HepG2 (cell line): ENCODE results near the gene CST3. TPM values are rescaled to one million over a fixed set of nuclear protein-coding genes. Genes with fewer than 3 reads are reported as not detected.

Source experiments
- ATAC-seq: fragments of 200-7000 bp; cut with Tn5 transposase; 3 replicates; pipeline ENCODE4 v1.9.1; 2020; ENCODE audit warnings: mild to moderate bottlenecking, moderate library complexity
- BruUV-seq: library from RNA; stranded (reverse); fragments of 400-500 nt; replicated peaks from 2 replicates; lab custom pipeline; 2021; lab: Mats Ljungman, UMichigan
- CTCF ChIA-PET: fragments of 300-600 bp; formaldehyde crosslinking; extraction: SDS; loops from one replicate; lab custom pipeline; 2021; ENCODE audit warnings: low total read pairs, inconsistent platforms, low intra/inter-chr PET ratio; lab: Yijun Ruan, JAX
- POLR2A ChIA-PET: fragments of 350-600 bp; sonication (Branson Sonifier 250); formaldehyde crosslinking; loops from one replicate; lab custom pipeline; 2020; ENCODE audit warnings: antibody characterized with exemption, inconsistent platforms; lab: Yijun Ruan, JAX
- DNase-seq: peaks from one replicate; pipeline ENCODE4 v3.0.0-alpha.2; 2015; ENCODE audit warnings: low spot score
- FAIRE-seq: peaks from 3 replicates; lab custom pipeline; 2011; peaks lifted over from hg19 to GRCh38; lab: Jason Lieb, UNC
- H2AFZ ChIP-seq: one replicate; pipeline ENCODE4 v1.6.1; 2011; ENCODE audit warnings: low read length, inconsistent platforms
- H3K27ac ChIP-seq: fragments of 300-600 bp; 3 replicates; pipeline ENCODE4 v1.8.0; 2011; ENCODE audit warnings: mixed run types, mild to moderate bottlenecking, mixed read lengths, low read length, inconsistent platforms; ENCODE audit not compliant: insufficient read depth; ENCODE audit errors: extremely low read length
- H3K27me3 ChIP-seq, 2 experiments: fragments of 200-600 bp in 1 of 2; 2 replicates in 1 of 2; 3 replicates in 1 of 2; pipeline versions ENCODE4 v1.6.0 to v1.8.0; 2011; ENCODE audit warnings: low read length in 2 of 2, mild to moderate bottlenecking in 2 of 2, moderate library complexity in 2 of 2, inconsistent platforms in 1 of 2; ENCODE audit not compliant: insufficient read depth in 2 of 2, control insufficient read depth in 1 of 2
- H3K36me3 ChIP-seq, 2 experiments: fragments of 200-600 bp in 1 of 2; replicated peaks in 1 of 2; 2 replicates in 1 of 2; 3 replicates in 1 of 2; pipeline versions ENCODE4 v1.5.1 to v1.8.0; 2011; ENCODE audit warnings: low read length in 2 of 2, inconsistent platforms in 1 of 2; ENCODE audit not compliant: insufficient read depth in 2 of 2, control insufficient read depth in 1 of 2
- H3K4me1 ChIP-seq: 2 replicates; pipeline ENCODE4 v1.5.1; 2012; ENCODE audit warnings: low read length, inconsistent platforms; ENCODE audit not compliant: insufficient read depth
- H3K4me2 ChIP-seq: 2 replicates; pipeline ENCODE4 v1.6.0; 2011; ENCODE audit warnings: low read depth, low read length, inconsistent platforms
- H3K4me3 ChIP-seq, 3 experiments: fragments of 200-600 bp in 1 of 3; sonication (generic), shearing (Covaris generic) in 1 of 3; replicated peaks in 1 of 3; 2 replicates each; pipeline ENCODE4 v1.5.1; 2011 to 2016; ENCODE audit warnings: low read length in 3 of 3, inconsistent platforms in 2 of 3, low read depth in 2 of 3, mild to moderate bottlenecking in 2 of 3, control low read depth in 1 of 3, mixed read lengths in 1 of 3; ENCODE audit not compliant: insufficient read depth in 1 of 3
- H3K79me2 ChIP-seq: one replicate; pipeline ENCODE4 v1.6.1; 2011; ENCODE audit warnings: low read length, inconsistent platforms; ENCODE audit not compliant: insufficient read depth
- H3K9ac ChIP-seq: 2 replicates; pipeline ENCODE4 v1.6.0; 2011; ENCODE audit warnings: mild to moderate bottlenecking, low read depth, low read length, inconsistent platforms; ENCODE audit not compliant: insufficient read depth
- H3K9me3 ChIP-seq: 2 replicates; pipeline ENCODE4 v1.5.1; 2012; ENCODE audit warnings: mild to moderate bottlenecking, low read length
- H4K20me1 ChIP-seq: 2 replicates; pipeline ENCODE4 v1.6.0; 2011; ENCODE audit warnings: inconsistent platforms, mild to moderate bottlenecking, low read length, moderate library complexity; ENCODE audit not compliant: insufficient read depth
- MZF1 ChIP-seq: sonication (generic); formaldehyde crosslinking; IDR thresholded peaks from 2 replicates; pipeline ENCODE4 v1.8.1; 2023; ENCODE audit warnings: mild to moderate bottlenecking, missing genetic modification reagents, borderline replicate concordance
- NFYB ChIP-seq: sonication (generic); formaldehyde crosslinking; IDR thresholded peaks from 2 replicates; pipeline ENCODE4 v1.4.0; 2020; ENCODE audit warnings: missing genetic modification reagents
- NR1H2 ChIP-seq: sonication (generic); formaldehyde crosslinking; IDR thresholded peaks from 2 replicates; pipeline ENCODE4 v1.8.1; 2022; ENCODE audit warnings: low read depth, missing genetic modification reagents, borderline replicate concordance
- SIN3B ChIP-seq: fragments of 150-350 bp; IDR thresholded peaks from 2 replicates; pipeline ENCODE4 v1.6.1; 2014; ENCODE audit warnings: low read length
- ZBTB8A ChIP-seq: sonication (generic); formaldehyde crosslinking; IDR thresholded peaks from 2 replicates; pipeline ENCODE4 v1.4.0; 2020; ENCODE audit warnings: mild to moderate bottlenecking, low read depth, missing genetic modification reagents, borderline replicate concordance
- ZNF878 ChIP-seq: sonication (generic); formaldehyde crosslinking; IDR thresholded peaks from 2 replicates; pipeline ENCODE4 v1.8.1; 2023; ENCODE audit warnings: mild to moderate bottlenecking, missing genetic modification reagents, moderate library complexity
- WGBS: methylation state at CpG from one replicate; pipeline ENCODE4 v1.1.6; 2017; ENCODE audit warnings: low lambda C conversion rate; 5-methylcytosine and 5-hydroxymethylcytosine counted together
- in situ Hi-C: cut with HindIII; loops from 2 replicates; pipeline ENCODE4 v1.10.0; 2017; ENCODE audit warnings: low pct_unique_long_range_greater_than_20kb; ENCODE audit not compliant: extremely low pct_ligation_motif_present
- intact Hi-C: fragments of 100-400 bp; cut with micrococcal nuclease; formaldehyde crosslinking; loops from one replicate; pipeline ENCODE4 v1.10.0; 2022; ENCODE audit not compliant: unreplicated experiment
- polyA plus RNA-seq, 8 experiments: library from polyadenylated mRNA; depleted of rRNA in 3 of 8; stranded (reverse) in 7 of 8; unstranded in 1 of 8; fragments of >200 nt; fragmentation: Illumina TruSeq in 4 of 8; extraction: Trizol in 4 of 8; gene quantifications; 2 replicates each; pipeline versions ENCODE4 v1.2.1 to v1.2.3, GENCODE V29; 2011 to 2016; ENCODE audit warnings: low read depth in 4 of 8, missing spikeins in 1 of 8, mixed read lengths in 1 of 8; ENCODE audit not compliant: insufficient read depth in 1 of 8
- total RNA-seq, 5 experiments: library from RNA; depleted of rRNA; stranded (reverse); fragments of >200 nt; fragmentation: Illumina TruSeq; extraction: Trizol; gene quantifications; 2 replicates each; pipeline ENCODE4 v1.2.3, GENCODE V29; 2016; ENCODE audit warnings: low read depth in 1 of 5
- TF ChIP-seq, protein P1 (sequence below): sonication (generic); formaldehyde crosslinking; conservative IDR thresholded peaks from 2 replicates; pipeline ENCODE4 v1.4.0; 2020; ENCODE audit warnings: missing genetic modification reagents
- TF ChIP-seq, protein P2 (sequence below): sonication (generic); formaldehyde crosslinking; IDR thresholded peaks from one replicate; pipeline ENCODE4 v1.5.1; 2020; ENCODE audit warnings: mild to moderate bottlenecking, missing genetic modification reagents; ENCODE audit errors: not compliant biosample characterization

CST3 gene
- total and polyA plus RNA-seq, 2 of the 13 experiments (the other 11 are each of a cell fraction or from before 2014, with no cell fraction given) = 690 to 1,005 TPM

DNA sequence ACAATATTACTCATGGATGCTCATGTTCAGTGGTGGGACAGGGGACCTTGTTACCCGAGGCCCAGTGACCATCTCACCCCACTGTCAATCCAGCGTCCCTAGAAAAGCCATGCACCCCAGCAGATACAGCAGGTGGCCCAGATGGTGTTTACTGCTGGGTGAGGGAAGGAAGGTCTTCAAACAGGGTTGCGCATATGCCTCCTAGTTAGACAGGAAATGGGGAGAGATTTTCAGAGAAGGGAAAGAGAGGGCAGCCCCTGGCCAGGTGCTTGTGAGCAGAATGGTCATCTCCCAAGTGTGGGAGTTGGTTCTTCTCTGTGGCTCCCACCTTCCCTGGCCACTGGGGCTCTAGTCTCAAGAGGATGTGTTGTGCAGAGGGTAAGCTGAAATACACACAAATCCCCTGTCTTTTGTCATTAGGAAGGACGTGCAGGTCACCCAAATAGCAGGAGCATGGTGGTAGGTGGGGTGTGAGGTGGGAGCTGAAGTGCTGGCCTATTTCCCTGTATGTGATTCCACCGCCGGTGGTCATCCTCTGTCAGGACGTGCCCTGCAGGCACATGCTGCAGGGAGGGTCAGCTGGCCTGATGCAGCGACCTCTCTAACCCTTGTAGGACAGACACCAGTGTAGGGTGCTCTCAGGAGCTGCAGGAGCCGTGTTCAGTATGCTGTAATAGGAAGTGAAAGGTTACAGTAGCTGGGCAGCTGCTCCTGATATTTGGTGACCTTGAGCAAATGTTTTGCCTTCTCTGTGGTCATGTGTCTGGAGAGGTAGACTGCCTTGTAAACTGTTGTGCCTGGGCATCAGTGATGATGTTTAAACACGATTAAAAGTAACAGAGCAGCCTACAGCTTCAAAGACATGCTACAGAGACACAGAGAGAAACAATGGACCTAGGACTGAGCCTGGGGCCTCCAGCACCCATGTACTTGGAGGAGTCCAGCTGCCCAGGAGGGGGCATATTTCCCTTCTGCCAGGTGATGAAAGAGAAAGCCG lies 3.2 kb upstream of the CST3 start:
- in situ Hi-C loops = no loop called here
- Histone ChIP-seq H3K9ac (peak overlapping the region; percentile 50), H3K36me3 (no peaks in the 10 kb centered on the region; a peak in 1 of 5 replicates), H3K27me3 (no peaks in the 10 kb centered on the region; a peak in 1 of 5 replicates), H4K20me1 (peaks cover 8% of the 10 kb centered on the region; the same call in 1 of the 2 replicates), H3K9me3 (no peaks in the 10 kb centered on the region), H3K79me2 (peaks cover 17% of the 10 kb centered on the region), H3K4me2 (peak overlapping the region; percentile 87), H3K4me1 (peaks cover 59% of the 10 kb centered on the region), H3K4me3 (peak overlapping the region; percentile 24 to 66 (median 27); a peak in 4 of 6 replicates), H2AFZ (no peak overlapping the region), H3K27ac (peak overlapping the region; percentile 48)
- ChIA-PET POLR2A (interaction anchor here (0.8 to 18.0 kb wide), 19 partner anchors 8 to 1129 kb away, joined by 3 to 543 read pairs (median 5); partner anchors contain the start of genes NAPB and NXT1), CTCF (interaction anchor here (1.8 to 2.1 kb wide), 2 partner anchors 25 to 28 kb away, joined by 4 to 9 read pairs; no protein-coding TSS in a partner anchor)
- intact Hi-C loops = loop anchor here (1.0 kb wide), 1 partner anchor 9 kb away; no protein-coding TSS in a partner anchor
- 11% methylated on average over 11 of the region's 11 CpGs for WGBS
- DNase-seq = peak; percentile 86
- BruUV-seq = no TSS peak
- FAIRE-seq = peak; percentile 84
- ATAC-seq = peak; percentile 39
- TF ChIP-seq MZF1 (CRISPR knock-in tag) (no peak), NFYB (CRISPR knock-in tag) (no peak), ZNF878 (CRISPR knock-in tag) (no peak), ZBTB8A (CRISPR knock-in tag) (no peak), NR1H2 (CRISPR knock-in tag) (no peak), SIN3B (no peak)
- TF ChIP-seq, protein P1, sequence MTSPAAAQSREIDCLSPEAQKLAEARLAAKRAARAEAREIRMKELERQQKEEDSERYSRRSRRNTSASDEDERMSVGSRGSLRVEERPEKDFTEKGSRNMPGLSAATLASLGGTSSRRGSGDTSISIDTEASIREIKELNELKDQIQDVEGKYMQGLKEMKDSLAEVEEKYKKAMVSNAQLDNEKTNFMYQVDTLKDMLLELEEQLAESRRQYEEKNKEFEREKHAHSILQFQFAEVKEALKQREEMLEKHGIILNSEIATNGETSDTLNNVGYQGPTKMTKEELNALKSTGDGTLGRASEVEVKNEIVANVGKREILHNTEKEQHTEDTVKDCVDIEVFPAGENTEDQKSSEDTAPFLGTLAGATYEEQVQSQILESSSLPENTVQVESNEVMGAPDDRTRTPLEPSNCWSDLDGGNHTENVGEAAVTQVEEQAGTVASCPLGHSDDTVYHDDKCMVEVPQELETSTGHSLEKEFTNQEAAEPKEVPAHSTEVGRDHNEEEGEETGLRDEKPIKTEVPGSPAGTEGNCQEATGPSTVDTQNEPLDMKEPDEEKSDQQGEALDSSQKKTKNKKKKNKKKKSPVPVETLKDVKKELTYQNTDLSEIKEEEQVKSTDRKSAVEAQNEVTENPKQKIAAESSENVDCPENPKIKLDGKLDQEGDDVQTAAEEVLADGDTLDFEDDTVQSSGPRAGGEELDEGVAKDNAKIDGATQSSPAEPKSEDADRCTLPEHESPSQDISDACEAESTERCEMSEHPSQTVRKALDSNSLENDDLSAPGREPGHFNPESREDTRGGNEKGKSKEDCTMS (CRISPR knock-in tag) = peak; percentile 31; the same call in 1 of the 2 replicates
- TF ChIP-seq, protein P2, sequence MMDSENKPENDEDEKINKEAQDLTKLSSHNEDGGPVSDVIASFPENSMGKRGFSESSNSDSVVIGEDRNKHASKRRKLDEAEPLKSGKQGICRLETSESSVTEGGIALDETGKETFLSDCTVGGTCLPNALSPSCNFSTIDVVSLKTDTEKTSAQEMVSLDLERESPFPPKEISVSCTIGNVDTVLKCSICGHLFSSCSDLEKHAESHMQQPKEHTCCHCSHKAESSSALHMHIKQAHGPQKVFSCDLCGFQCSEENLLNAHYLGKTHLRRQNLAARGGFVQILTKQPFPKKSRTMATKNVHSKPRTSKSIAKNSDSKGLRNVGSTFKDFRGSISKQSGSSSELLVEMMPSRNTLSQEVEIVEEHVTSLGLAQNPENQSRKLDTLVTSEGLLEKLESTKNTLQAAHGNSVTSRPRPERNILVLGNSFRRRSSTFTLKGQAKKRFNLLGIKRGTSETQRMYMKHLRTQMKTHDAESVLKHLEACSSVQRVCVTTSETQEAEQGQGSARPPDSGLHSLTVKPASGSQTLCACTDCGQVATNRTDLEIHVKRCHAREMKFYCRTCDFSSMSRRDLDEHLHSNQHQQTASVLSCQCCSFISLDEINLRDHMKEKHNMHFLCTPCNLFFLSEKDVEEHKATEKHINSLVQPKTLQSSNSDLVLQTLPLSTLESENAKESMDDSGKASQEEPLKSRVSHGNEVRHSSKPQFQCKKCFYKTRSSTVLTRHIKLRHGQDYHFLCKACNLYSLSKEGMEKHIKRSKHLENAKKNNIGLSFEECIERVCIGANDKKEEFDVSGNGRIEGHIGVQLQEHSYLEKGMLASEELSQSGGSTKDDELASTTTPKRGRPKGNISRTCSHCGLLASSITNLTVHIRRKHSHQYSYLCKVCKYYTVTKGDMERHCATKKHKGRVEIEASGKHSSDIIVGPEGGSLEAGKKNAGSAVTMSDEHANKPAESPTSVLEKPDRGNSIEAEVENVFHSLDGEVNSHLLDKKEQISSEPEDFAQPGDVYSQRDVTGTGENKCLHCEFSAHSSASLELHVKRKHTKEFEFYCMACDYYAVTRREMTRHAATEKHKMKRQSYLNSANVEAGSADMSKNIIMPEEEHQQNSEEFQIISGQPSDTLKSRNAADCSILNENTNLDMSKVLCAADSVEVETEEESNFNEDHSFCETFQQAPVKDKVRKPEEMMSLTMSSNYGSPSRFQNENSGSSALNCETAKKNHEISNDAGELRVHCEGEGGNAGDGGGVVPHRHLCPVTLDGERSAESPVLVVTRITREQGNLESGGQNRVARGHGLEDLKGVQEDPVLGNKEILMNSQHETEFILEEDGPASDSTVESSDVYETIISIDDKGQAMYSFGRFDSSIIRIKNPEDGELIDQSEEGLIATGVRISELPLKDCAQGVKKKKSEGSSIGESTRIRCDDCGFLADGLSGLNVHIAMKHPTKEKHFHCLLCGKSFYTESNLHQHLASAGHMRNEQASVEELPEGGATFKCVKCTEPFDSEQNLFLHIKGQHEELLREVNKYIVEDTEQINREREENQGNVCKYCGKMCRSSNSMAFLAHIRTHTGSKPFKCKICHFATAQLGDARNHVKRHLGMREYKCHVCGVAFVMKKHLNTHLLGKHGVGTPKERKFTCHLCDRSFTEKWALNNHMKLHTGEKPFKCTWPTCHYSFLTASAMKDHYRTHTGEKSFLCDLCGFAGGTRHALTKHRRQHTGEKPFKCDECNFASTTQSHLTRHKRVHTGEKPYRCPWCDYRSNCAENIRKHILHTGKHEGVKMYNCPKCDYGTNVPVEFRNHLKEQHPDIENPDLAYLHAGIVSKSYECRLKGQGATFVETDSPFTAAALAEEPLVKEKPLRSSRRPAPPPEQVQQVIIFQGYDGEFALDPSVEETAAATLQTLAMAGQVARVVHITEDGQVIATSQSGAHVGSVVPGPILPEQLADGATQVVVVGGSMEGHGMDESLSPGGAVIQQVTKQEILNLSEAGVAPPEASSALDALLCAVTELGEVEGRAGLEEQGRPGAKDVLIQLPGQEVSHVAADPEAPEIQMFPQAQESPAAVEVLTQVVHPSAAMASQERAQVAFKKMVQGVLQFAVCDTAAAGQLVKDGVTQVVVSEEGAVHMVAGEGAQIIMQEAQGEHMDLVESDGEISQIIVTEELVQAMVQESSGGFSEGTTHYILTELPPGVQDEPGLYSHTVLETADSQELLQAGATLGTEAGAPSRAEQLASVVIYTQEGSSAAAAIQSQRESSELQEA (CRISPR knock-in tag) = no peak
